B cell (primary cell): ENCODE data around the gene RNF181.

ENCODE experiments used
- CTCF ChIP-seq: fragments of 200-600 bp; IDR thresholded peaks from one replicate; pipeline ENCODE4 v1.8.0; 2022; ENCODE audit warnings: antibody characterized with exemption, mild to moderate bottlenecking
- EZH2 ChIP-seq: IDR thresholded peaks from 2 replicates; pipeline ENCODE4 v1.6.1; 2012; ENCODE audit warnings: borderline replicate concordance, low read depth, mild to moderate bottlenecking, moderate library complexity, low read length; ENCODE audit not compliant: insufficient read depth, poor library complexity, severe bottlenecking

GRCh38 chr2:85547859-85548607 lies 47.5 kb upstream of the RNF181 start:
- TF ChIP-seq CTCF (no peak), EZH2 (no peak)
